ENCODE data around the gene ZNF236.

Gene ZNF236

GRCh38 chr18:76859474-76860339 lies 37.4 kb downstream of the ZNF236 start:
- TF ChIP-seq REST (IDR thresholded peaks at IDR 0.05; ENCODE audit: insufficient read depth in 1 of 2, low read depth in 2 of 2, low read length in 2 of 2) (no peak), FOXP2 (optimal IDR thresholded peaks at IDR 0.05; ENCODE audit: borderline replicate concordance, extremely low read depth, extremely low read length, insufficient read depth) (no peak), TAF1 (IDR thresholded peaks at IDR 0.05; ENCODE audit: borderline replicate concordance, insufficient read depth, low read length) (no peak), SIN3A (IDR thresholded peaks at IDR 0.05; ENCODE audit: borderline replicate concordance, insufficient read depth, low read length) (no peak), POLR2AphosphoS5 (IDR thresholded peaks at IDR 0.05; ENCODE audit: low read depth, low read length) (no peak)

GRCh38 chr18:76860411-76860810 lies 38.1 kb downstream of the ZNF236 start:
- TF ChIP-seq FOXP2 (optimal IDR thresholded peaks at IDR 0.05; ENCODE audit: borderline replicate concordance, extremely low read depth, extremely low read length, insufficient read depth) (no peak), POLR2AphosphoS5 (IDR thresholded peaks at IDR 0.05; ENCODE audit: low read depth, low read length) (no peak), REST (IDR thresholded peaks at IDR 0.05; ENCODE audit: insufficient read depth in 1 of 2, low read depth in 2 of 2, low read length in 2 of 2) (no peak), SIN3A (IDR thresholded peaks at IDR 0.05; ENCODE audit: borderline replicate concordance, insufficient read depth, low read length) (no peak), TAF1 (IDR thresholded peaks at IDR 0.05; ENCODE audit: borderline replicate concordance, insufficient read depth, low read length) (no peak)

- no peak for TF ChIP-seq TAF1 (IDR thresholded peaks at IDR 0.05; ENCODE audit: borderline replicate concordance, insufficient read depth, low read length)
- no peak for TF ChIP-seq SIN3A (IDR thresholded peaks at IDR 0.05; ENCODE audit: borderline replicate concordance, insufficient read depth, low read length)
- TF ChIP-seq POLR2AphosphoS5 (IDR thresholded peaks at IDR 0.05; ENCODE audit: low read depth, low read length) = no peak
- no peak for TF ChIP-seq FOXP2 (optimal IDR thresholded peaks at IDR 0.05; ENCODE audit: borderline replicate concordance, extremely low read depth, extremely low read length, insufficient read depth)
- no peak for TF ChIP-seq REST (IDR thresholded peaks at IDR 0.05; ENCODE audit: insufficient read depth in 1 of 2, low read depth in 2 of 2, low read length in 2 of 2)
These were observed 44.3 kb downstream of the ZNF236 start for GRCh38 chr18:76866666-76867065.

- no peak for TF ChIP-seq TAF1 (IDR thresholded peaks at IDR 0.05; ENCODE audit: borderline replicate concordance, insufficient read depth, low read length)
These were observed 51.0 kb downstream of the ZNF236 start for GRCh38 chr18:76873311-76873710.

GRCh38 chr18:76873713-76874112 lies 51.4 kb downstream of the ZNF236 start:
- TF ChIP-seq REST (IDR thresholded peaks at IDR 0.05; ENCODE audit: insufficient read depth in 1 of 2, low read depth in 2 of 2, low read length in 2 of 2) = no peak
- TF ChIP-seq SIN3A (IDR thresholded peaks at IDR 0.05; ENCODE audit: borderline replicate concordance, insufficient read depth, low read length) = no peak
- no peak for TF ChIP-seq POLR2AphosphoS5 (IDR thresholded peaks at IDR 0.05; ENCODE audit: low read depth, low read length)
- TF ChIP-seq FOXP2 (optimal IDR thresholded peaks at IDR 0.05; ENCODE audit: borderline replicate concordance, extremely low read depth, extremely low read length, insufficient read depth) = no peak
- TF ChIP-seq TAF1 (IDR thresholded peaks at IDR 0.05; ENCODE audit: borderline replicate concordance, insufficient read depth, low read length) = no peak
